Lower leg skin (tissue), 3 donors: ENCODE data around the gene RAD51B.

Experiments
- CTCF ChIP-seq, 3 donors: fragments of 450-650 bp; IDR thresholded peaks; one replicate each; pipeline ENCODE4 v1.5.1; 2016; ENCODE audit warnings: antibody characterized with exemption in 3 of 3, mild to moderate bottlenecking in 3 of 3, moderate library complexity in 2 of 3
- POLR2A ChIP-seq, 2 donors: fragments of 450-650 bp; IDR thresholded peaks; one replicate each; pipeline ENCODE4 v1.6.1; 2016 to 2017; ENCODE audit warnings: antibody characterized with exemption in 2 of 2, mild to moderate bottlenecking in 1 of 2, moderate library complexity in 1 of 2

DNA sequence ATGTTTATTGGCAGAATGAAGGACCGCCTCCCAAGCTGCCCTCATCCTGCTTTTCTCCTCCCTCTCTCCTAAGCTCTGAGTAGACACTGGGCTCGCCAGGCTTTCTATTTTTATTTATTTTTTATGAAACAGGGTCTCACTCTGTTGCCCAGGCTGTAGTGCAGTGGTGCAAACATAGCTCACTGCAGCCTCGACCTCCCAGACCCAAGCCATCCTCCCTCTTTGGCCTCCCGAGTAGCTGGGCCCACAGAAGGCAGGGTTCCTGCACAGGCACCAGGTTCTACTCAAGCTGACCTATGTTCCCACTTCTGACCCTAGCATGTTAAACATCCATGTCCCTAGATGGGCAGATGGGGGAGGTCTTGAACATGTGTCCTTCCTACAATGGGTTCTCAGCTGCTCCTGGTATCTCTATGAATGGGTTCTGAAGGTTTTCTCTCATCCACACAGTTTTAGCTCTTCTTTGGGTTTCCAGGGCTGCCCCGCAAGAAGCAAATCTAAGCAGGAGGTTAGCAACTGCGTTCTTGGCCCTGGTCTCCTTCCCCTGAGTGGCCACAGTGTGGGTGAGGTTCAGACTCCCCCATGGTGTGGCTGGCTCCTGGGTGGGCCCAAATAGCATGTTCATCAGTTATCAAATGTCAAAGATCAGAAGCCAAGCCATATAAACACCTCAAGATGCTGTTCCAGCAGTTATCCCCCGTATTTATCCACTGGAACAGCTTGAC is 805.9 kb downstream of the RAD51B start:
- TF ChIP-seq POLR2A (IDR thresholded peaks at IDR 0.05) (no peak), CTCF (IDR thresholded peaks at IDR 0.05) (no peak)
